K562 (cell line): ENCODE measurements around the gene CAPN7. TPM values are rescaled to one million over a fixed set of nuclear protein-coding genes. Genes with fewer than 3 reads are reported as not detected.

Source experiments
- AFF4 ChIP-seq: sonication (generic); formaldehyde crosslinking; IDR thresholded peaks from 2 replicates; pipeline ENCODE4 v1.8.0; 2023; ENCODE audit warnings: mild to moderate bottlenecking, missing genetic modification reagents
- LARP7 ChIP-seq: fragments of 450-650 bp; IDR thresholded peaks from 2 replicates; pipeline ENCODE4 v1.6.1; 2016
- NFE2 ChIP-seq: IDR thresholded peaks from 2 replicates; pipeline ENCODE4 v1.6.1; 2014; ENCODE audit warnings: antibody characterized with exemption, low read depth
- PHF20 ChIP-seq: fragments of 450-650 bp; IDR thresholded peaks from 2 replicates; pipeline ENCODE4 v1.6.1; 2018; ENCODE audit not compliant: partially characterized antibody
- XRCC5 ChIP-seq: fragments of 200-400 bp; formaldehyde crosslinking; IDR thresholded peaks from 2 replicates; pipeline ENCODE4 v1.6.1; 2017; ENCODE audit warnings: low read depth, mild to moderate bottlenecking, low read length
- ZNF551 ChIP-seq: fragments of 250-450 bp; sonication (Bioruptor Pico); IDR thresholded peaks from 2 replicates; pipeline ENCODE4 v1.5.0; 2021; ENCODE audit warnings: mild to moderate bottlenecking, moderate library complexity
- ZNF668 ChIP-seq: fragments of 250-450 bp; sonication (Bioruptor Pico); IDR thresholded peaks from 2 replicates; pipeline ENCODE4 v1.8.0; 2022; ENCODE audit warnings: mild to moderate bottlenecking, inconsistent platforms
- polyA plus RNA-seq, 8 experiments: library from polyadenylated mRNA; depleted of rRNA in 4 of 8; stranded (reverse) in 5 of 8; unstranded in 3 of 8; fragments of >200 nt; fragmentation: Nextera tagmentation in 2 of 8; fragmentation: Illumina TruSeq in 1 of 8; extraction: Ambion mirVana in 2 of 8; extraction: Trizol in 1 of 8; gene quantifications; 2 replicates each; pipeline versions ENCODE4 v1.2.1 to v1.2.3, GENCODE V29; 2011 to 2014; ENCODE audit warnings: inconsistent platforms in 1 of 8, missing spikeins in 1 of 8
- total RNA-seq, 7 experiments: library from RNA; depleted of rRNA in 6 of 7; stranded (reverse); fragments of >200 nt in 6 of 7; fragmentation: Illumina TruSeq in 2 of 7; extraction: Trizol in 2 of 7; gene quantifications; 2 replicates each; pipeline versions ENCODE4 v1.2.1 to v1.2.3, GENCODE V29; 2011 to 2021; ENCODE audit warnings: low replicate concordance in 1 of 7
- TF ChIP-seq, protein P1 (sequence below): fragments of 450-650 bp; formaldehyde crosslinking; IDR thresholded peaks from 2 replicates; pipeline ENCODE4 v1.4.0; 2020; ENCODE audit warnings: mild to moderate bottlenecking, moderate library complexity

The CAPN7 gene
- total and polyA plus RNA-seq, 9 of the 15 experiments (the other 6 are each of a cell fraction or from before 2014, with no cell fraction given): 6.5 to 42.7 (median 32.7) TPM

DNA sequence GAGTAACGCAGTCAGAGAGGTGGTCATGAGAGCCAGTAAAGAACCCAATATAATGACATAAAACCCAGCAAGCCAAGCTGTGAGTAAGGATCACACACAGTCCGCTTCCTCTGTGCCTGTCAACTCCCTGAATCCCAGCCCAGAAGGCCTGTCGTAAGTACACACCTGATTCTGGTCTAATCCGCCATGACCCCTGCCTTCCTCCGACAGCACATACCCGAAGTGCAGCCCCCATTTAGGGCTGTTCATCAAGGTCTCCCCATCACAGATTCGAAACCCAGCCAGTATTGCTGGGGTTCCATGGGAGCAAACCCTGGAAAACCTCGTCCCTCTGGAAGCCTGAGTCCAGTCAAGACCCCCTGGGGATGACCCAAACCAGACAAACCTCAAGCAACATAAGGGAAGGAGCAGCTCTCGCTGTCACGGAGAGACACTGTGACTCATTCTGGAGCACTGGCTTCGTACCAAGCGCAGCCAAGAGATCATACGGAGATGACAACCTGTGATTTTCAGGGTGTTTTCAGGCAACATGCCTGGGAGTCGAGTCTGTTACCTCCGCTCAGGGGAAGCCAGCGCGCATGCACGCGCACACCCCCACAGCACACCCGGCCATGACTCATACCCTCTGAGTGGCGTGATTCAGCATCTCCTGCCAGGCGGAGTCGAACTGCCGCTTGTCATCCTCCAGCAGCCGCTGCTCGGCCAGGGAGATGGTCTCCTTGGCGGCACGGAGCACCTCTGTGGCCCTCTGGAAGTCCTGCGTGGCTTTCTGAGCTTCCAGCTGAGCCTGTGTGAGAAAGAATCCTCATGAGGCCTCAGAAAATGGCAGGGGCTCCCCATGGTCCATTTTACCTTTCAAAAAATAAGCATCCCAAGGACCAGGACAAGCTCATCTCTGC, 63.3 kb downstream of the CAPN7 start (continued):
- TF ChIP-seq AFF4 (CRISPR knock-in tag) (peak; percentile 81; the same call in 1 of the 2 replicates), LARP7 (no peak; the same call in 1 of the 2 replicates), ZNF551 (CRISPR knock-in tag) (no peak), NFE2 (peak; percentile 100), XRCC5 (no peak), PHF20 (no peak), ZNF668 (CRISPR knock-in tag) (no peak)
- TF ChIP-seq, protein P1, sequence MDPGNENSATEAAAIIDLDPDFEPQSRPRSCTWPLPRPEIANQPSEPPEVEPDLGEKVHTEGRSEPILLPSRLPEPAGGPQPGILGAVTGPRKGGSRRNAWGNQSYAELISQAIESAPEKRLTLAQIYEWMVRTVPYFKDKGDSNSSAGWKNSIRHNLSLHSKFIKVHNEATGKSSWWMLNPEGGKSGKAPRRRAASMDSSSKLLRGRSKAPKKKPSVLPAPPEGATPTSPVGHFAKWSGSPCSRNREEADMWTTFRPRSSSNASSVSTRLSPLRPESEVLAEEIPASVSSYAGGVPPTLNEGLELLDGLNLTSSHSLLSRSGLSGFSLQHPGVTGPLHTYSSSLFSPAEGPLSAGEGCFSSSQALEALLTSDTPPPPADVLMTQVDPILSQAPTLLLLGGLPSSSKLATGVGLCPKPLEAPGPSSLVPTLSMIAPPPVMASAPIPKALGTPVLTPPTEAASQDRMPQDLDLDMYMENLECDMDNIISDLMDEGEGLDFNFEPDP (CRISPR knock-in tag): 0 out of 2 replicates have a peak, but pooled peaks have one; percentile 23
